NCI-H524 (cell line): Measurements from ENCODE around the gene LKAAEAR1.

Source experiments
- DNase-seq, 2 experiments: peaks; one replicate each; lab custom pipeline; 2025; lab: John Stamatoyannopoulos, UW

Gene LKAAEAR1

DNA sequence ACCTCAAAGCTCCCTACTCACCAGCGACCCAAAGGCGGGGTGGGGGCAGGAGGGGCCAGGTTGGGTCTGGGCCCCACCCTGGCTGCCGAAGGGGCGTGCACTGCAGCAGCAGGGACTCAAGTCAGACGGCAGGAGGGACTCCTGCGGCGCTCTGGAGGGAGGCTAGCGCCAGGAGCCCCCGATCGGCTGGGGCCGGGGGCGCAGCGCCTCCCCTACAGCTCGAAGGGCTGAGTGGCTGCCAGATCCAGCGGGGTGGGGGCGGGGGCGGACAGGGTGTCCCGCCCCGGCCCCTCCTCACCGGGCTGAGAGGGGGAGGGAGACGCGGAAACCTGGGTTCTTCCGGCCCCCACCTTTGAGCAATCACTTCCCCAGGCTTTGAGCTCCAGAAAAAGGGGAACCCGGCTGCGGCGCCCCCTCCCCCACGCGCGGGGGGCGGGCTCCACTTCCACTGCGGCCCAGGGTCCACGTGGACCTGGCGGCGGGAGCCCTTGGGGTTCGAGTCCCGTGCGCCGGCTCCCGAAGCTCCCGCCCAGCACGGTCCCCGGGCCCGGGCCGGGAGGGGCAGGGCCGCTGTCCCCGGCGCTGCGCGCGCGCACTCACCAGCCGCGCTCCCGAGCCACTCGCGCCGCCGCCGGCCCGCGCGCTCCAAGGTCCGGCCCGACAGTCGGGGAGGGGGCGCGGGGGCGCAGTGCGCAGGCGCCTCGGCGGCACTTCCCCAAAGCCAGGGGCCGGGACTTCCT lies 4.8 kb downstream of the LKAAEAR1 start, which contains the start of gene RGS19:
Gene RGS19 (minus strand): TSS at position 246 of the 740 bp plus-strand sequence. CDS start 2,632 bp downstream, outside the sequence.
- peak in 1 of 2 experiments; percentile 75 for DNase-seq

DNA sequence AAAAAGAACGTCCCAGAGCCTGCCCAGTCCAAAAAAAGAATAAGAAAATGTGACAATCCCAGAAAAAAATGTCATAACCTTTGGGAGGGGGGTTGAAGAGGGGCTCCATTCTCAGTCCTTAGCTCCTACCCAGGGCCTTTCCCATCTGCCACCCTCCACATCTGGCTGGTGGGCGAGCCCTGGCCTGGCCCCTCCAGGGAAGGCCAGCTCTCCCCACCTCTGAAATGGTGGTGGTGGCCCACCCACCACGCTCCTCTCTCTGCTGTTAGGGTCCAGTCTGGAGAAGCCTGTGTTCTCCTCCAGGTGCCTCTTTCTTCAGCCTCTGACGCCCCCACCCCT lies 5.3 kb downstream of the LKAAEAR1 start:
- no peak for DNase-seq

DNA sequence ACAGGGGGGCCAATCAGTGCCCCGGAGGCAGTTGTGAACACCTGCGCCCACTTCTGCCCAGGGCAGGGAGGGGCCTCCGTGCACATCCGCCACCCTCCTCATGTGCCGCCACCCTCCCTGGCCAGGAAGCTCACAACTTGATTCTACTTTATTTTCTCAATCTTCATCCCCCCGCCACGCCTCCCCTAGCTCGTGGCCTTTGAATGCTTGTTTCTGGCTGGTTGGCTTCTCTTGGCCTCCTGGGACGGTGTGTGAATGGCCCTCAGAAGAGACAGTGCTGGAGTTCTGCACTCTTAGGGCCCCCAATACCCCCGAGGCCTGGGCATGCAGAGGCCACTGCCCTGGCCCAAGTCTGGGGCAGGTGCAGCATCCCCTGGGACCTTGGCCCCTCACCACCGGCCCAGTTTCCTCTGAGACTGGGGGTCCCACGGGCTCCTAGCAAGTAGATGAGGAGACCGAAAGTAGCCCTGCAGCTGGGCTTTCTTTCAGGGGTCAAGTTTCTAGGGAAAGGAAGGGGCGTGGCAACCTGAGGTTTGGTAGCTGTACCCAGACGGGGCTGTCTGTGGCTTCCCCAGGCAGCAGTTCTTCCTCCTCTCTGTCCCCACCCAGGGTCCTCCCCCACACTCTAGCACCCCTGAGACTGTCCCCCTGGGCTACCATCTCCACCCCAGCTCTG lies 6.2 kb downstream of the LKAAEAR1 start:
- DNase-seq, result no peak

DNA sequence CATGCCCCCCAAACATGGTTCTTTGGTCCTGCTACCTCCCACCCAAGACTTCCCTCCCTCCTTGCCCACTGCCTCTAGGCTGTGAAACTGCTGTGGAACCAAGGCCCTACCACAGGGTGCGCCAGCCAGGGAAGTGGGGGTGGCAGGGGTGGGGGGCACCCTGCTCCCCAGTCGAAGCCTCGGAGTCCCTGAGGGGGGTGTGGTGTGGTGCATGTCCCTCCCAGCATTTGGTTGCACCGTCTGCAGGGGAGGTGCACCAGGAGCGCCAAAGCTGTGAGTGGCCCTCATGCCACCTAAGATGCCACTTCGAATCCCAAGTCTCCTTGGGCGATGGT lies 6.7 kb downstream of the LKAAEAR1 start:
- no peak for DNase-seq

DNA sequence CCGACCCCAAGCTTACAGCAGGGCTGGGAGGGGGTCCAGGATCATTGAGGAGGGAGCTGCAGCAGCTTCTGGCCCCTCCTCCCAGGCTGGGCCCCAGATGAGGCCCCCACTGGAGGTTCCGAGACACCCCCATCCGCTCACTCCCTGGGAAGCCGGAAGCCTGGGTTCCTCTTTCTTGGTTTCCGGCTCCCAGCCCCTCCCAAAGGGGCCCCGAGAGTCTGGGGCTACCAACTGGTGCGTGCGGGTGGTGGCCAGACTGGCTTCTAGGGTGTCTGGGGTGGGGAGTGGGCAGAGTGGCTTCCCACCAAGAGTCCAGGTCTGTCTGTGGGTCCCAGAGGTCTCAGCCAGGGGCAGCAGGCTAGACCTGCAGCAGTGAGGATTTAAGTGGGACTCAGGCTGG lies 7.1 kb downstream of the LKAAEAR1 start:
- no peak for DNase-seq

- no peak for DNase-seq
Observed at GRCh38 chr20:64076061-64076997, 7.9 kb downstream of the LKAAEAR1 start.

DNA sequence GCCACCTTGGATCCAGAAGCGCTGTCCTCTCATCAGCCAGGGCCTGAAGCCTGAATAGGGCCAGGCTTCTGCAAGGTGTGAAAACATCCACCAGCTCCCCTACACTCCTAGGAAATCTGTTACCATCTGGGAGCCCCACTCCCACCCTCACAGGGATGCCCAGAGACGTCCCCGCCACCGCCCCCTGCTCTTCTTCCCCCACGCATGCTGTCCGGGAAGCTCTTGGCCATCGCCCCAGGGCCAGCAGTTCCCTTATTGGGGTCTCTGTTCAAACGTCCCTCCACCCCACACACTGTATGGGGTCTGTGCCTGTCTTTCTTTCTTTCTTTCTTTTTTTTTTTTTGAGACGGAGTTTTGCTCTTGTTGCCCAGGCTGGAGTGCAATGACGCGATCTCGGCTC lies 8.6 kb downstream of the LKAAEAR1 start:
- DNase-seq, result no peak

- no peak for DNase-seq
Observed at GRCh38 chr20:64074963-64075362, 9.2 kb downstream of the LKAAEAR1 start.

GRCh38 chr20:64074184-64074789 lies 9.9 kb downstream of the LKAAEAR1 start:
- no peak for DNase-seq

- no peak for DNase-seq
Observed at GRCh38 chr20:64073476-64074183, 10.6 kb downstream of the LKAAEAR1 start.

- DNase-seq, result no peak
Observed at GRCh38 chr20:64072498-64073063, 11.6 kb downstream of the LKAAEAR1 start.

GRCh38 chr20:64071341-64072332 lies 12.6 kb downstream of the LKAAEAR1 start:
- DNase-seq, result no peak

- DNase-seq, result no peak
Observed at GRCh38 chr20:64070244-64070993, 13.8 kb downstream of the LKAAEAR1 start.

DNA sequence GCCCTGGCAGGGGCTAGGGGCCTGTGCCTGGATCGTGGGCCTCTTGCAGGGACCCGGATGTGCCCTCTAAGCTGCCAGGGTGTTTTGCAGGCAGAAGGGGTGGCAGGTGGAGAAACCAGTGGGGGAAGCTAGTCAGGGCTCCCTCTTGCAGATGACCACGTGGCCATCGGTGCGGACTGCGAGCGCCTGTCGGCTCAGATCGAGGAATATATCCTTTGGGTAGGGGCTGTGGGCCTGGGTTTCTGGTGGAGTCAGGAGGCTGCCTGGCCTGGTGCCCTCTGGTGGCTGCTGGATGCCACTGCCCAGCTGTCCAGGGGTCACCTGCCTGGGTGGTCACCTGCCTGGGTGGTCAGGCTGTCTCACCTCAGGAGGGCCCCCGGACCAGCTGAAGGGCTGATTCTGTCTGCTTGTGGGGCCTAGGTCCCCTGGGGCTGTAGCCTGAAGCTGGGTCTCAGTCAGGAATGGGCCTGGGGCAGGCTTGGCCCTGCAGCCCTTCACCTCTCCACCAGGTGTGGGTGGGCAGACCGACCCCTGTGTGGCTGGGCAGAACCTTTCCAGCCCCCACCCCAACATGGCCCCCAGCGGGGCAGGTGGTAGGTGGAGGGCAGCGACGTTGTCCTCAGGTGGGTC lies 14.5 kb downstream of the LKAAEAR1 start:
- peak in 1 of 2 experiments; percentile 35 for DNase-seq

GRCh38 chr20:64069209-64069613 lies 15.0 kb downstream of the LKAAEAR1 start:
- no peak for DNase-seq

- DNase-seq, result no peak
Observed at GRCh38 chr20:64068386-64069208, 15.6 kb downstream of the LKAAEAR1 start.

DNA sequence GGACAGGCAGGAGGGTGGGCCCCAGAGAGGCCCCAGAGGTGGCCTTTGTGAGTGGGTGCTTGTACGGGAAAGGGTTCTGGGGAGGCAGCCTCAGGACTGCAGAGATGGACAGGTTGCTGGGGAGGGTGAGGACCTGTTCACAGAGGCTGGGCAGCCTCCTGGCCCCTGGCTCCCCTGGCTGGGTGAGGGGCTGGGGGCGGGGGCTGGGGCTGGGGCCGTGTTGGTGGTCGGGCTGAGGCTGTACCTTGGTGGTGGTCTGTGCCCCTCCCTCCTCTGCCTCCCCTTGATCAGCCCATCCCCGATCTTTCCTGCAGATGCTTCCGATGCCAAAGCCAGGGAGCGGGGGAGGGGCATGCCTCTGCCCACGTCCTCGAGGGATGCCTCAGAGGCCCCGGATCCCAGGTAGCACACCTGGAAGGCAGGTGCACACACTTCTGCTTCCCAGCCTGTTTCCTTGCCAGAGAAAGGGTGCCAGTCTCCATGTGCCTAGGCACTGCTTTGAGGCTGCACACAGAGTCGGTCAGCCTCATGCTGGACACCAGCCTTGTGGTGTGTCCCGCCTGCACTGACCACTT lies 16.4 kb downstream of the LKAAEAR1 start:
- DNase-seq, result no peak
